ENCODE data around the gene ATXN7. TPM values are rescaled to one million over a fixed set of nuclear protein-coding genes. Genes with fewer than 3 reads are reported as not detected.

Gene ATXN7
- total and polyA plus RNA-seq, 2 experiments from 2014 or later, result 3.0 to 14.4 TPM

GRCh38 chr3:63927422-63928280 is 64.0 kb downstream of the ATXN7 start:
- Histone ChIP-seq H3K4me3 (no peak overlapping the region), H2AFZ (no peak overlapping the region), H3K4me1 (ENCODE audit: insufficient read depth) (no peaks in the 10 kb centered on the region), H3K27ac (peak overlapping the region; percentile 41), H4K20me1 (ENCODE audit: insufficient read depth, poor library complexity, severe bottlenecking) (peaks cover 37% of the 10 kb centered on the region), H3K36me3 (replicated peaks; ENCODE audit: insufficient read depth, low read depth) (peaks cover 4% of the 10 kb centered on the region), H3K4me2 (no peak overlapping the region), H3K9me2 (replicated peaks; ENCODE audit: insufficient read depth) (no peaks in the 10 kb centered on the region), H3K27me3 (no peaks in the 10 kb centered on the region), H3K79me2 (peaks cover 86% of the 10 kb centered on the region), H3K9me3 (ENCODE audit: low read depth) (no peaks in the 10 kb centered on the region)
- WGBS (ENCODE audit: low lambda C conversion rate, missing lambda C conversion rate), result 69% methylated on average over 10 of the region's 10 CpGs
- TF ChIP-seq EZH2 (IDR thresholded peaks at IDR 0.05; ENCODE audit: borderline replicate concordance), result no peak
- no peak for TF ChIP-seq EZH2phosphoT487 (IDR thresholded peaks at IDR 0.05; ENCODE audit: low read depth, severe bottlenecking, unreplicated experiment)
- no peak for TF ChIP-seq CTCF (IDR thresholded peaks at IDR 0.05; ENCODE audit: poor library complexity)
- no peak for DNase-seq (ENCODE audit: low spot score)

- H3K4me2 ChIP-seq, result no peak overlapping the region
- no peak overlapping the region for H2AFZ ChIP-seq
- no peaks in the 10 kb centered on the region for H3K27me3 ChIP-seq
- no peaks in the 10 kb centered on the region for H3K9me3 ChIP-seq (ENCODE audit: low read depth)
- H3K79me2 ChIP-seq, result peaks cover 87% of the 10 kb centered on the region
- no peak overlapping the region for H3K27ac ChIP-seq
- peaks cover 53% of the 10 kb centered on the region for H4K20me1 ChIP-seq (ENCODE audit: insufficient read depth, poor library complexity, severe bottlenecking)
- H3K9me2 ChIP-seq (replicated peaks; ENCODE audit: insufficient read depth), result no peaks in the 10 kb centered on the region
- no peak for DNase-seq (ENCODE audit: low spot score)
- H3K4me3 ChIP-seq, result no peak overlapping the region
- whole genome bisulfite sequencing (ENCODE audit: low lambda C conversion rate, missing lambda C conversion rate), result 81% methylated on average over 3 of the region's 3 CpGs
- H3K4me1 ChIP-seq (ENCODE audit: insufficient read depth), result no peaks in the 10 kb centered on the region
- TF ChIP-seq EZH2 (IDR thresholded peaks at IDR 0.05; ENCODE audit: borderline replicate concordance), result no peak
- no peak for TF ChIP-seq CTCF (IDR thresholded peaks at IDR 0.05; ENCODE audit: poor library complexity)
- TF ChIP-seq EZH2phosphoT487 (IDR thresholded peaks at IDR 0.05; ENCODE audit: low read depth, severe bottlenecking, unreplicated experiment), result no peak
- H3K36me3 ChIP-seq (replicated peaks; ENCODE audit: insufficient read depth, low read depth), result no peaks in the 10 kb centered on the region
Measured at GRCh38 chr3:63931290-63931689, 67.6 kb downstream of the ATXN7 start.

- 75% methylated on average over 3 of the region's 3 CpGs for WGBS (ENCODE audit: low lambda C conversion rate, missing lambda C conversion rate)
- Histone ChIP-seq H3K9me3 (ENCODE audit: low read depth) (no peaks in the 10 kb centered on the region), H3K27me3 (no peaks in the 10 kb centered on the region), H3K79me2 (peaks cover 77% of the 10 kb centered on the region), H3K4me3 (no peak overlapping the region), H3K9me2 (replicated peaks; ENCODE audit: insufficient read depth) (no peaks in the 10 kb centered on the region), H2AFZ (no peak overlapping the region), H3K36me3 (replicated peaks; ENCODE audit: insufficient read depth, low read depth) (no peaks in the 10 kb centered on the region), H3K27ac (no peak overlapping the region), H4K20me1 (ENCODE audit: insufficient read depth, poor library complexity, severe bottlenecking) (peaks cover 49% of the 10 kb centered on the region), H3K4me1 (ENCODE audit: insufficient read depth) (no peaks in the 10 kb centered on the region), H3K4me2 (no peak overlapping the region)
- no peak for TF ChIP-seq CTCF (IDR thresholded peaks at IDR 0.05; ENCODE audit: poor library complexity)
- DNase-seq (ENCODE audit: low spot score), result no peak
Measured at GRCh38 chr3:63932509-63933212, 69.0 kb downstream of the ATXN7 start.

All from hepatocyte (in vitro differentiated cells).